HG03045 (cell line): ENCODE results near the gene LELP1.
"Not testable (repeated sequence)": the region's sequence is repeated elsewhere in the genome, so short reads cannot be mapped to it uniquely, and the experiment has no call there.

ENCODE experiments used
- ATAC-seq: cut with Tn5 transposase; IDR thresholded peaks from one replicate; pipeline ENCODE4 v1.9.1; 2021; ENCODE audit warnings: mild to moderate bottlenecking, moderate library complexity; ENCODE audit not compliant: unreplicated experiment

The LELP1 gene

GRCh38 chr1:153228491-153228890, 25.3 kb downstream of the LELP1 start:
- no peak for ATAC-seq

- ATAC-seq, result not testable (repeated sequence)
These were observed 26.0 kb downstream of the LELP1 start for GRCh38 chr1:153229076-153229829.

GRCh38 chr1:153231363-153231762, 28.1 kb downstream of the LELP1 start:
- no peak for ATAC-seq

- ATAC-seq, result no peak
These were observed 28.6 kb downstream of the LELP1 start for GRCh38 chr1:153231785-153232184.

- ATAC-seq, result no peak
These were observed 29.3 kb downstream of the LELP1 start for GRCh38 chr1:153232553-153232952.

- no peak for ATAC-seq
These were observed 30.2 kb downstream of the LELP1 start for GRCh38 chr1:153233448-153233847.

GRCh38 chr1:153238527-153238926, 35.3 kb downstream of the LELP1 start:
- no peak for ATAC-seq

GRCh38 chr1:153242160-153242559, 38.9 kb downstream of the LELP1 start:
- ATAC-seq, result no peak

- ATAC-seq, result no peak
These were observed 42.2 kb downstream of the LELP1 start for GRCh38 chr1:153245466-153245865.

GRCh38 chr1:153246018-153246417, 42.8 kb downstream of the LELP1 start:
- no peak for ATAC-seq

- no peak for ATAC-seq
These were observed 43.6 kb downstream of the LELP1 start for GRCh38 chr1:153246825-153247224.

- no peak for ATAC-seq
These were observed 45.1 kb downstream of the LELP1 start for GRCh38 chr1:153248176-153248879.

GRCh38 chr1:153250166-153250565, 46.9 kb downstream of the LELP1 start:
- ATAC-seq, result no peak

- ATAC-seq, result no peak
These were observed 47.9 kb downstream of the LELP1 start for GRCh38 chr1:153251087-153251486.

GRCh38 chr1:153251562-153251961, 48.3 kb downstream of the LELP1 start:
- no peak for ATAC-seq

GRCh38 chr1:153251988-153252387, 48.8 kb downstream of the LELP1 start:
- no peak for ATAC-seq

GRCh38 chr1:153253076-153253475, 49.8 kb downstream of the LELP1 start:
- ATAC-seq, result no peak

- ATAC-seq, result peak; percentile 59
These were observed 50.5 kb downstream of the LELP1 start for GRCh38 chr1:153253693-153254092.
